Measurements from ENCODE around the gene NTN1.

NTN1 gene

DNA sequence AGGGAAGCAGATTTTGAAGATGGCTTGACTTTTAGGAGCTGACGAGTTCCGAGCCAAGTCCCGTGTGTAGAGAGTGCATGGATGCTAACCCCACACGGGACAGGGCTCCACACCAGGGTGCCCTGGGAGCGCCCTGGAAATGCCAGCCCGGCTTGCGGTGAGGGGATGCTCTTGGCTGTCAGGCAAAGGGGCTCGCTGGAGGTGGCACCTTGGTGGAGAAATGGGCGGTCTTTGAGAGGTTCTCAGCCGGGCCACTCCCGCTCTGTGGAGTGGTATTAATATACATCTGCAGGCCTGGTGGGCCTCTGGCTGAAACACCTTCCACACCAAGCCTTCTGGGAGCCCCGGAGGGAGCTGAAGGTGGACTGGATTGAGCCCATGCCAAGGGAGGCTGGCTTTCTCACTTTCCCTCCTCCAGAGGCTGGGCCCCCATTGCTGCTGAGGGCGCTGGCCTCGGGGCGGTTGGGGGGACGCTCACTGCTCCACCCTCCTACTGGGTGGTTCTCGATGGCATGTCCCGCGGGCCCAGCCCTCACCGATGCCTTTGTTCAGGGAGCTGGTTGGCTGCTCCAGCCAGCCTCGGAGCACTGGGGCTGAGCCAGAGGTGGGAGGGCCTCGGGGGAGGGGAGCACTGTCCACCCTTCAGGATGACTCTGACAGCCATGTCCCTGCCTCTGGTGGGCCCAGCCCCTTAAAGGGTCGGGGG lies 210.3 kb downstream of the NTN1 start:
- no peak for DNase-seq (ENCODE audit: low read depth, low spot score)

GRCh38 chr17:9232155-9232475 lies 210.8 kb downstream of the NTN1 start:
- DNase-seq (ENCODE audit: low read depth, low spot score) = no peak

GRCh38 chr17:9232591-9233270 lies 211.4 kb downstream of the NTN1 start:
- no peak for DNase-seq (ENCODE audit: low read depth, low spot score)

GRCh38 chr17:9233271-9233599 lies 211.9 kb downstream of the NTN1 start:
- DNase-seq (ENCODE audit: low read depth, low spot score) = no peak

DNA sequence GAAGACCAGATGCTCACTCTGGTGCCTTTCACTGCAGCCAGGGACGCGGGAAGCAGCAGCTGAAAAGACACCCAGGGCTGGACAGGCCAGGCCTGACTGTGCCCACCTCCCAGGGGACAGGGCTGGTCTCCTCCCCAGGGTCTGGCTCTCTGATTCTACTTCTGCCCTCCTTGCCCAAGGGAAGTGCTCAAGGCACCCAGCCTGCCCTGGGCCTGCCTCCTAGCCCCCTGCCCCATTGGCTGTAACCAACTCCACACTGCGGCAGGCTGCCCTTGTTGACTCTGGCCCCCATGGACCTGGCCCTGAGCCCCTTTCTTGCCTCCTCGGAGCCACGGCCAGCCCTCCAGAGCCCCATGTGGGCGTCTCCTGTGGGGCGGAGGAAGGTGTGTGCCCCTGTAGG lies 212.5 kb downstream of the NTN1 start:
- DNase-seq (ENCODE audit: low read depth, low spot score) = no peak

- no peak for DNase-seq (ENCODE audit: low read depth, low spot score)
Observed at GRCh38 chr17:9234389-9234945, 213.2 kb downstream of the NTN1 start.

GRCh38 chr17:9235346-9235745 lies 214.0 kb downstream of the NTN1 start:
- no peak for DNase-seq (ENCODE audit: low read depth, low spot score)

DNA sequence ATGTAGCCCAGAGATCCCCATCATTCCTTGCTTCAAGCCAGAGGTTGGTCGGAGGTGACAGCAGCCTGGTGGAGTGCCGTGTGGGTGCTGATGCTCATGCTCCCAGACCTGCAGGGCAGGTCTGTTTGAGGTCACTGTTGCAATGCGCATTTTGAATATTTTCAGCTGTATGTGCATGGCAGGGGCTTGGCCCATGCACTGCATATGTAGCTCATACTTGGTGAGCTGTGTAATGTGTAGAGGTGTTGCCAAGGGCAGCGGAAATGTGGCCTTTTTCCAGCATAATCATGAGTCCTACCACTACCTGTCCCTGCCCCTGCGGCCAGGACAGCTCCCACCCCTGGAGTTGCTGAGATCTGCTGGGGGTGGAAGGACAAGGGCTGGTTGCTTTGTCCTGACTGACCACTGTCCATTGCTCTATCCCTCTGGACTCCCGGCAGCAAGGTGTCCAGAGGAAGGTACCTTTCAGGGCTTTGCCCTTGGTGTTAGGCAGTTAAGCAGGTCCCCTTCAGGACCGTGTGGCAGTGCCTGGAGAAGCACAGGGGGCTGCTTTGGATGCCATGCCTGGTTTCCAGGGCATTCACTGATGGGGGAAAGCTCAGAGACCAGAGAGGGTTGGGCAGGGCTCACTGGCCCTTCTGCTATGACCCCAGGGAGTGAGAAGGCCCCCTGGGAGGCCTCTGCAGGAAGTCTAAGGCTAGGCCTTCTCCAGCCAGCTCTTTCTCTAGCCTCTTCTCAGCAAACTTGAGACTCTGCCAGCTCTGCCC lies 215.2 kb downstream of the NTN1 start:
- no peak for DNase-seq (ENCODE audit: low read depth, low spot score)

- DNase-seq (ENCODE audit: low read depth, low spot score) = no peak
Observed at GRCh38 chr17:9237053-9237410, 215.7 kb downstream of the NTN1 start.

- no peak for DNase-seq (ENCODE audit: low read depth, low spot score)
Observed at GRCh38 chr17:9237661-9238301, 216.5 kb downstream of the NTN1 start.

GRCh38 chr17:9238340-9239245 lies 217.3 kb downstream of the NTN1 start:
- no peak for DNase-seq (ENCODE audit: low read depth, low spot score)

DNA sequence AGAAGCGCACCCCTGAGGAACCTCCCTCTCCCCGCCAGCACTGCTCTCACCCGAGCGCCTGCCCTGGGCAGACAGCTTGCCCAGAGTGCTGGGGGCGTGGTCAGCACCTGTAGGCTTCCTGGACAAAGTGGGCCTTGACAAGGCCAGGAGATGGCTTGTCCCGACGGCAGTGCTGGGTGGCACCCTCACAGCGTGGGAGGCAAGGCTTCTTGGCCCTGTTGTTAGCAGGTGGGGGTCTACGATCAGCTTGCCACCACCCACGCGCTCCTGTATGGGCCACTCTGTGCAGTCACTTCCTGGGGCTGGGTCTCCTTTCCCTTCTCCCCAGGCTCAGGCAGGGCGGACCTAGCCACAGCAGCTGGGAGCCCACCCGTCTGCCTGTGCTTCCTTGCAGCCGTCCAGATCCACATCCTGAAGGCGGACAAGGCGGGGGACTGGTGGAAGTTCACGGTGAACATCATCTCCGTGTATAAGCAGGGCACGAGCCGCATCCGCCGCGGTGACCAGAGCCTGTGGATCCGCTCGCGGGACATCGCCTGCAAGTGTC lies 218.0 kb downstream of the NTN1 start:
- DNase-seq (ENCODE audit: low read depth, low spot score) = no peak

DNA sequence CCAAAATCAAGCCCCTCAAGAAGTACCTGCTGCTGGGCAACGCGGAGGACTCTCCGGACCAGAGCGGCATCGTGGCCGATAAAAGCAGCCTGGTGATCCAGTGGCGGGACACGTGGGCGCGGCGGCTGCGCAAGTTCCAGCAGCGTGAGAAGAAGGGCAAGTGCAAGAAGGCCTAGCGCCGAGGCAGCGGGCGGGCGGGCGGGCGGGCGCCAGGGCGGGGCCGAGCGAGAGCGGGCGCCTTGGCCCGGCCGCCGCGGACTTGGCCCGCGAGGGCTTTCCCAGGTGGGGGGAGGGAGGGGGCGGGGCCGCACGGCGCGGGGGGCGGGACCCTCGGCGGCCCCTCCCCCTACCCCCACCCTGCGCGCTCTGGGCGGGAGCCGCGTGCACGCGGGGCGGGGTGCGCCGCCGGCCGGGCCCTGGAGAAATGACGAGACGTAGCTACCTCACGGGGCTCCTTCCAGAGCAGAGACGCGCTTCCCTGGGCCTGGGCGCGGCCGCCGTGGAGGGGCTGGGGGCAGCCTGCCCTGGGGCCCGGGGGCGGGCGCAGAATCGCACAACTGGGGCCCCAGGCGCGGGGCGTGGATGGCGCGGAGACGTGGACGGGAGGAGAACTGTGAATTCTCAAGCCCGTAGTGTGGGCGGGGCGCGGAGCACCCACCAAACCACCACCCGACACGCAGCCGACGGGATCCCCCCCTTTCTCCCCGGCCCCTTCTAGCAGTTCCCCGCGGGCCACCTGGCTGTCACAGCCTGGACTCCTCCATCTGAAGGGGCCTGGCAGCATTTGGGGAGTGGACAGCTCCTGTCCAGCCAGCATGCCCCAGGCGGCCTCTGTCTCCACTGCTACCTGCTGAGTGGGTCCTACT lies 218.7 kb downstream of the NTN1 start:
- peak; percentile 39 for DNase-seq (ENCODE audit: low read depth, low spot score)

DNA sequence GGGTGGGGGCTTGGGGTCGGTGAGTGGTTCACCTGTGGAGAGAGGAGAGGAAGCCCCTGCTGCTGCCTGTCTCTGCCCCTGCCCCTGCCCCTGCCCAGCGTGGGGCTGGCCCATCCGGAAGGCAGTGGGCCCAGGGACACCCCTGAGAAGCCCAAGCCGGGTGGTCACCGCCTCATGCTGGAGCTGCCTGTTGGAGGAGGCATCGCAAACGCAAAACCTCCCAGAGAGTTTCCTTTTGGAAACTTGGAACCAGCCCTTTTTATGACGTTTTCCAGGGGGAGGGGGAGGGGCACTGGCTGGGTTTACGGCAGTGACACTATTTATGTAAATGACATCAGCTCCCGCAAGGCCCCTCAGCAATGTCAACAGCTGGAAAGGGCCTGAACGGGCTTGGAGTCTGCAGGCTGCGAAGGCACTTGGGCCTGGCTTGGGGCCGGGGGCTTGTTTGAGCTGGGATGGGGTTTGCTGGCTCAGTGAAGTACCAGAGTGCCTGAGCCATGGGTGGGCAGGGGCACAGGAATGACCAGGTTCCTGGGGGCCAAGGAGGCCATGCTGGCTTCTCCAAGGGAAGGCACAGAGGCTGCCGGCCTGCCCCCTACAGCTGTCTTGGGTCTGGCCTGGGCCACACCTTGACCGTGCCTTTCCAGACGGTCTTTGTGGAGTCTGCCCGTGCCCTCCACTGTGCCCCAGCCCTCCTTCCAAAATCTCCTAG lies 219.5 kb downstream of the NTN1 start:
- no peak for DNase-seq (ENCODE audit: low read depth, low spot score)

GRCh38 chr17:9241371-9241712 lies 220.0 kb downstream of the NTN1 start:
- DNase-seq (ENCODE audit: low read depth, low spot score) = no peak

DNA sequence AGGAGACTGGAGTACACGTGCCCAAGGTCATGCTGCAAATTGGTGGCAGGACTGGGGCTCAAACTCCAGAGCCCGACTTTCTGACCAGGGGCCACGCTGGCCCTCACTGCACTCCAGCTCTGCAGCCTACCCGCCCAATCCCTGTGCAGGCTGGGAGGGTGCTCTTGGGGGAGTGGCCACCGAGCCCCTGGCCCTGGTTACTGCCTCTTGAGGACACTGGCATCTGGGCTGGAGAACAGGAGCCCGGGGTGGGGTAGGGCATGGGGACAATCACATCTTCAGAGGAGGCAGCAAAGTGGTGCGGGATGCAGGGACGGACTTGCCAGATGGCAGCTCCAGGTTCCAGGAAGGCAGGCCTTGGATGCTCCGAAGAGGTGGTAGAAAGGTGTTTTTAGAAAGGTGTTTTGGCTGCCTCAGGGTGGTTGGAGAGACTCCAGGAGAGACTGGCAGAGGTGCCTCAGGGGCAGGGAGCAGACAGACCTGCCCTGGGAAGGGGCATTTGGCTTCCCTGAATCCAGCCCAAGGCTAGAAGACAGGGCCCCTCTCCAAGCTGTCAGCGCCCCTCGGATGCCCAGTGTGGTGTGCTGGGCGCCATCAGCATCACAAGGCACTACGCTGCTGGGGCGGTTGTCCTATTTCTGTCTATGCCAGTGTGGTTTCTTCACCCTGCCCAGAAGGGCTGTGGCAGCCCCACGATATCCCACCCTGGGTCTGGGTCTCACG lies 220.6 kb downstream of the NTN1 start:
- DNase-seq (ENCODE audit: low read depth, low spot score) = no peak

- DNase-seq (ENCODE audit: low read depth, low spot score) = no peak
Observed at GRCh38 chr17:9242497-9242881, 221.2 kb downstream of the NTN1 start.

- no peak for DNase-seq (ENCODE audit: low read depth, low spot score)
Observed at GRCh38 chr17:9242983-9243382, 221.7 kb downstream of the NTN1 start.

Measured in activated naive CD8-positive, alpha-beta T cell treated with anti-CD3 and anti-CD28 coated beads, Interleukin-2, amount 50 U/mL, for 16 hours (primary cell).